Hematopoietic multipotent progenitor cell treated with erythropoietin and hydrocortisone succinate and interleukin-3 and kit ligand, for 17 days (in vitro differentiated cells): Measurements from ENCODE around the gene RSPO4.

ENCODE experiments used
- DNase-seq: peaks from one replicate; pipeline ENCODE4 v3.0.0-alpha.2; 2015; ENCODE audit warnings: low spot score

The RSPO4 gene

DNA sequence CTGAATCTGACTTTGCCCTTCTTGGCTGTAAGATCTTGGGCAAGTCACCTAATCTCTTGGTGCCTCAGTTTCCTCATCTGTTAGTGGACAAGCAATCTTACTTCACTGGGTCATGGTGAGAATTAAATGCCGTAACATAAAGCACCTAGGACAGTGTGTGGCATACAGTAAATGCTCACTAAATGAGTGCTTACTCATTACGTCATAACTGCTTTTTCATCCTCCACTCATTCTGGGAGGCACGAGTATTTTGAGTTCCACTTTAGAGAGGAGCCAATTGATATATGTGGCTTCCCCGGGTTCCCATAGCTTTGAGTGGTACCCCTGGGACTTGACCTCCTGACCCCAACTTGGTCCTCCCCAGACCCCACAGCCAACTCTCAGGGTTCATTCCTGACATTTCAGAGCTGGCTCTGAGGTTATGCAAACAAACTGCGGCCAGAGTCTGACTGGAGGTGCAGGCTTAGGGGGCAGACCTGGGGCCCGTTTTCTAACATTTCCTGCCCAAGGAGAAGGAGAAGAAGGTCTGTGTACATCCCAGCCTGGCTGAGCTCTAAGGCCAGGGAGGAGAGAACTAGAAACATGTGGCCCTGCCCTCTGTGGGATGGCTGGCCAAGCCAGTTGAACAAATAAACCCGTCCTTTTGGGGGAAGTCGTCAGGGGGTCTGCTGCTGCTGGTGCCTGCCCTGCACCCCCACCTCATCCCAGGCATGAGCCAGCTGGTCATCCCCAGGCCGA, 91.8 kb downstream of the RSPO4 start:
- DNase-seq, result no peak

DNA sequence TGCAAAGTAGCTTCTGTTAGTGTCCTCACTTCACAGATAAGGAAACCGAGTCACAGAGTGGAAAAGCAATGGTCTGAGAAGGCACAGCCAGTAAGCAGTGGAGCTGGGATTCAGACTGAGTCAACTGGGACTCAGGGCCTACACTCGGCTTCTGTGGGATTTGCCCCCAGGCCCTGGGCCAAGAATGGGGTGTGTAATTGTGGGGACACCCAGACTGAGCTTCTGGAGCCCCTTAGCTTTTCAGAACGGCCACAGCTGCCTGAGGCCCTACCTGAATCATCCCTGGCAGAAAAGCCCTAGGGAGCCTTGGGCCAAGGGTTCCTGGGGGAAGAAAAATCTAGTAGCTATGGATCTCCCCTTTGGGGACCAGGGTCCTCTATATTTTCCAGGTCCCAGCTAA, 92.5 kb downstream of the RSPO4 start:
- no peak for DNase-seq
